ENCODE results near the gene SOCS2.
A peak's percentile ranks its signal among the peaks of the same experiment; 100 is the strongest.

GRCh38 chr12:93530358-93530757 lies 42.1 kb upstream of the SOCS2 start:
- TF ChIP-seq POLR2A (IDR thresholded peaks at IDR 0.05) (no peak), POLR2AphosphoS5 (IDR thresholded peaks at IDR 0.05) (no peak), EP300 (IDR thresholded peaks at IDR 0.05) (peak in 1 of 4 donors; percentile 3)
- TF ChIP-seq, protein P1, sequence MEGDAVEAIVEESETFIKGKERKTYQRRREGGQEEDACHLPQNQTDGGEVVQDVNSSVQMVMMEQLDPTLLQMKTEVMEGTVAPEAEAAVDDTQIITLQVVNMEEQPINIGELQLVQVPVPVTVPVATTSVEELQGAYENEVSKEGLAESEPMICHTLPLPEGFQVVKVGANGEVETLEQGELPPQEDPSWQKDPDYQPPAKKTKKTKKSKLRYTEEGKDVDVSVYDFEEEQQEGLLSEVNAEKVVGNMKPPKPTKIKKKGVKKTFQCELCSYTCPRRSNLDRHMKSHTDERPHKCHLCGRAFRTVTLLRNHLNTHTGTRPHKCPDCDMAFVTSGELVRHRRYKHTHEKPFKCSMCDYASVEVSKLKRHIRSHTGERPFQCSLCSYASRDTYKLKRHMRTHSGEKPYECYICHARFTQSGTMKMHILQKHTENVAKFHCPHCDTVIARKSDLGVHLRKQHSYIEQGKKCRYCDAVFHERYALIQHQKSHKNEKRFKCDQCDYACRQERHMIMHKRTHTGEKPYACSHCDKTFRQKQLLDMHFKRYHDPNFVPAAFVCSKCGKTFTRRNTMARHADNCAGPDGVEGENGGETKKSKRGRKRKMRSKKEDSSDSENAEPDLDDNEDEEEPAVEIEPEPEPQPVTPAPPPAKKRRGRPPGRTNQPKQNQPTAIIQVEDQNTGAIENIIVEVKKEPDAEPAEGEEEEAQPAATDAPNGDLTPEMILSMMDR (IDR thresholded peaks at IDR 0.05) = no peak
